ENCODE results near the gene FKBP11.

FKBP11 gene

DNA sequence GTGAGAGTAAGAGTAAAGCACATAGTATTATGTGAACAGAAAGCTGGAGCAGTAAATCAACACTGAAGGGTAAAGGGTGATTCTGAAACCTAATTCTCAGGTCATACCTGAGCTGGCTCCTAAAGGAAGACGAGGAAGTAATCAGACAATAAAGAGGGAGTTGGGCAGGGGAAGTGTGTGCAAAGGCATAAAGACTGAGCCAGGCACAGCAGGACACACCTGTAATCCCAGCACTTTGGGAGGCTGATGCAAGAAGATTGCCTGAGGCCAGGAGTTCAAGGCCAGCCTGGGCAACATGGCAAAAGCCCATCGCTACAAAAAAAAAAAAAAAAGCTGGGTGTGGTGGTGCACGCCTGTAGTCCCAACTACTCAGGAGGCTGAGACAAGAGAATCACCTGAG is 22.4 kb upstream of the FKBP11 start:
- H3K27ac ChIP-seq = no peak overlapping the region
- H3K79me2 ChIP-seq = peaks cover 70% of the 10 kb centered on the region
- TF ChIP-seq, protein P1, sequence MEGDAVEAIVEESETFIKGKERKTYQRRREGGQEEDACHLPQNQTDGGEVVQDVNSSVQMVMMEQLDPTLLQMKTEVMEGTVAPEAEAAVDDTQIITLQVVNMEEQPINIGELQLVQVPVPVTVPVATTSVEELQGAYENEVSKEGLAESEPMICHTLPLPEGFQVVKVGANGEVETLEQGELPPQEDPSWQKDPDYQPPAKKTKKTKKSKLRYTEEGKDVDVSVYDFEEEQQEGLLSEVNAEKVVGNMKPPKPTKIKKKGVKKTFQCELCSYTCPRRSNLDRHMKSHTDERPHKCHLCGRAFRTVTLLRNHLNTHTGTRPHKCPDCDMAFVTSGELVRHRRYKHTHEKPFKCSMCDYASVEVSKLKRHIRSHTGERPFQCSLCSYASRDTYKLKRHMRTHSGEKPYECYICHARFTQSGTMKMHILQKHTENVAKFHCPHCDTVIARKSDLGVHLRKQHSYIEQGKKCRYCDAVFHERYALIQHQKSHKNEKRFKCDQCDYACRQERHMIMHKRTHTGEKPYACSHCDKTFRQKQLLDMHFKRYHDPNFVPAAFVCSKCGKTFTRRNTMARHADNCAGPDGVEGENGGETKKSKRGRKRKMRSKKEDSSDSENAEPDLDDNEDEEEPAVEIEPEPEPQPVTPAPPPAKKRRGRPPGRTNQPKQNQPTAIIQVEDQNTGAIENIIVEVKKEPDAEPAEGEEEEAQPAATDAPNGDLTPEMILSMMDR (IDR thresholded peaks at IDR 0.05) = no peak
- no peaks in the 10 kb centered on the region for H3K36me3 ChIP-seq (ENCODE audit: control insufficient read depth, insufficient read depth, low read length)
- no peaks in the 10 kb centered on the region for H3K9me3 ChIP-seq (ENCODE audit: control insufficient read depth, low read length)
- H3K4me2 ChIP-seq (ENCODE audit: low read length) = no peak overlapping the region
- no peak overlapping the region for H3K9ac ChIP-seq
- H2AFZ ChIP-seq = no peak overlapping the region
- no peak overlapping the region for H3K4me3 ChIP-seq (ENCODE audit: low read depth, low read length)
- no peaks in the 10 kb centered on the region for H3K27me3 ChIP-seq (ENCODE audit: control insufficient read depth, insufficient read depth, low read length)
- peaks cover 13% of the 10 kb centered on the region for H3K4me1 ChIP-seq

DNA sequence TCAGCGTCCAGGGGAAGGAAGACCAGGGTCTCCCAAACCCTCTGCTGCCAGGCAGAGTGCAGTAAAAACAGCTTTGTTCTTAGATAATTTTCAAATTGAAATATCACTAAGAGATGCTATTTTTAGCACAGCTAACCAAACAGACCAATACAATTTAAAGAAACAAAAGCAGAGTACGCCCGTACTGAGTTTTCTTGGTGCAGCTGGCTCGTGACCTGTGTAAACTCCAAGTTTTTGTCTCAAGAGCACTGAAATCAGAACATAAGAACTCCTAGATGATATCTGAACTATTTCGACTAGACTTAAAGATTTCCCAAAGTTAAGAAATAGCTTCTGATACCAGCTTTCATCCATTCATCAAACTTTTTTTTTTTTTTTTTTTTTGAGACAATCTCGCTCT is 21.7 kb upstream of the FKBP11 start:
- Histone ChIP-seq H2AFZ (no peak overlapping the region), H3K9ac (no peak overlapping the region), H3K4me1 (peaks cover 18% of the 10 kb centered on the region), H3K9me3 (ENCODE audit: control insufficient read depth, low read length) (no peaks in the 10 kb centered on the region), H3K36me3 (ENCODE audit: control insufficient read depth, insufficient read depth, low read length) (no peaks in the 10 kb centered on the region), H3K4me2 (ENCODE audit: low read length) (no peak overlapping the region), H3K27me3 (ENCODE audit: control insufficient read depth, insufficient read depth, low read length) (no peaks in the 10 kb centered on the region), H3K27ac (no peak overlapping the region), H3K79me2 (peaks cover 72% of the 10 kb centered on the region), H3K4me3 (ENCODE audit: low read depth, low read length) (no peak overlapping the region)
- TF ChIP-seq, protein P1 (IDR thresholded peaks at IDR 0.05) = no peak

DNA sequence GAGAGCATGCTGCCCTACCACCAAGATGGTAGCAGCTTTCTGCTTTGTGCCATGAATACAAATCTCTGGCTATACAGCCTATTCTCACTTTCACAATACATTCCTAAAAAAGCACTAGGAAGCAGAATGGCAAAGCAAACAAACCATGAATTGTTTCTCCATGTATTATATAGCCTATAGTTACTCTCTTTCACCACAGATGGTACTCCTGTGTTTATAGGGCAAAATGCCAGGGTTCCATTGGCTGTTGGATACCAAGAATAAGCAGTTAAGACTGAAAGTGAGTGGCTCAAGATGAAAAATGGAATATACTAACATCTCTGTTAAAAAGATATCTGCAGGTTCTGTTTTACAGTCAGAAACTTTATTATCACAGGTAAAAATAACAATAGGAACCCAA is 20.9 kb upstream of the FKBP11 start:
- no peaks in the 10 kb centered on the region for H3K36me3 ChIP-seq (ENCODE audit: control insufficient read depth, insufficient read depth, low read length)
- H3K4me3 ChIP-seq (ENCODE audit: low read depth, low read length) = no peak overlapping the region
- no peak overlapping the region for H3K4me2 ChIP-seq (ENCODE audit: low read length)
- peaks cover 72% of the 10 kb centered on the region for H3K79me2 ChIP-seq
- H3K27me3 ChIP-seq (ENCODE audit: control insufficient read depth, insufficient read depth, low read length) = no peaks in the 10 kb centered on the region
- H3K9ac ChIP-seq = no peak overlapping the region
- H2AFZ ChIP-seq = no peak overlapping the region
- no peaks in the 10 kb centered on the region for H3K9me3 ChIP-seq (ENCODE audit: control insufficient read depth, low read length)
- H3K27ac ChIP-seq = no peak overlapping the region
- peaks cover 18% of the 10 kb centered on the region for H3K4me1 ChIP-seq
- TF ChIP-seq, protein P1 (IDR thresholded peaks at IDR 0.05) = no peak

DNA sequence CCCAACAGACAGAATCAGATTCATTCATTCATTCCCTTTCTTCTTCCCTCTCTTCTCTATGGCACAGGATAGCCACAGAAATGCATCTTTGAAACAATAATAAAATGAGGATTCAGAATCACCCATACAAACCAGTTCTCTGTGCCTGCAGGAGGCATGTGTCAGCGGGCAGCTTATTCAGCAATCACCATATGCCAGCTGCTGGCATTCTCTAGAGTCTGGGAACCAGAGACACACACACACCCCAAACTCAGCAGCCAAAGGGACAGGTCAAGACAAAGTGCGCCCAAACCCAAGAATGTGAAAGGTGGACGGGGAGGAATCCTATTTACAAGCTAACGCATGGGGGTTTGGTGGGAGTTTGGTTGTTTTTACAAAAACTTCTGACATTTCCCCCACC is 17.9 kb upstream of the FKBP11 start:
- Histone ChIP-seq H3K9ac (no peak overlapping the region), H3K27me3 (ENCODE audit: control insufficient read depth, insufficient read depth, low read length) (no peaks in the 10 kb centered on the region), H3K79me2 (peaks cover 43% of the 10 kb centered on the region), H3K27ac (no peak overlapping the region), H2AFZ (no peak overlapping the region), H3K4me1 (peaks cover 10% of the 10 kb centered on the region), H3K9me3 (ENCODE audit: control insufficient read depth, low read length) (no peaks in the 10 kb centered on the region), H3K4me2 (ENCODE audit: low read length) (no peak overlapping the region), H3K4me3 (ENCODE audit: low read depth, low read length) (no peak overlapping the region), H3K36me3 (ENCODE audit: control insufficient read depth, insufficient read depth, low read length) (no peaks in the 10 kb centered on the region)
- TF ChIP-seq, protein P1 (IDR thresholded peaks at IDR 0.05) = no peak

DNA sequence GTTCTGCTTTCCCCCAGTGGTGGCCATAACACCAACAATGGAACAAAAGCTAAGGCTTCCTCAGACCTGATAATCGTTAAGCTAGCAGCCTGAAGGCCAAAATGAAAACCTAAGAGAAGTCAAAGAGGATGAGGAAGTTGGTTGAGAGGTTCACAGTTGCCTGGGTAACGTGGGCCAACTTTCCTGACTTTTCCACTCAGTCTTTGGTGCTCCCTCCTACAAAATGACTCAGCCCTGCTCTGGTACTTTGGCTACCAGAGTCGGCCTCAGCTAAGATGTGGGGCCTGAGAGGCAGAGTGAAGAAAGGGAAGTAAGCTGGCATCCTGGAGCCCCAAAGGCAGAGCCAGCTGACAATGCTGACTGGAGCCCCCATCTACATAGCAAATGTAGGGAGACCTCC is 14.9 kb upstream of the FKBP11 start:
- no peak overlapping the region for H3K4me3 ChIP-seq (ENCODE audit: low read depth, low read length)
- H3K27ac ChIP-seq = no peak overlapping the region
- H3K27me3 ChIP-seq (ENCODE audit: control insufficient read depth, insufficient read depth, low read length) = no peaks in the 10 kb centered on the region
- no peak overlapping the region for H2AFZ ChIP-seq
- no peak overlapping the region for H3K9ac ChIP-seq
- peaks cover 21% of the 10 kb centered on the region for H3K79me2 ChIP-seq
- H3K4me2 ChIP-seq (ENCODE audit: low read length) = no peak overlapping the region
- no peaks in the 10 kb centered on the region for H3K36me3 ChIP-seq (ENCODE audit: control insufficient read depth, insufficient read depth, low read length)
- H3K4me1 ChIP-seq = peaks cover 10% of the 10 kb centered on the region
- TF ChIP-seq, protein P1 (IDR thresholded peaks at IDR 0.05) = no peak
- H3K9me3 ChIP-seq (ENCODE audit: control insufficient read depth, low read length) = no peaks in the 10 kb centered on the region

All from parathyroid adenoma (tissue), 2 donors.